CD8-positive, alpha-beta memory T cell (primary cell): Measurements from ENCODE around the gene ATXN1. TPM values are rescaled to one million over a fixed set of nuclear protein-coding genes. Genes with fewer than 3 reads are reported as not detected.

Experiments used
- CTCF ChIA-PET: fragments of 350-600 bp; sonication (Branson Sonifier 250); formaldehyde crosslinking; loops from one replicate; lab custom pipeline; 2021; ENCODE audit warnings: antibody characterized with exemption; lab: Charles Lee
- POLR2A ChIA-PET: fragments of 350-600 bp; sonication (Branson Sonifier 250); formaldehyde crosslinking; loops from one replicate; lab custom pipeline; 2021; ENCODE audit warnings: antibody characterized with exemption; lab: Charles Lee
- DNase-seq, 5 donors: peaks; one replicate each; pipeline versions ENCODE4 v3.0.0 to v3.0.0-alpha.2; 2020 to 2022; ENCODE audit warnings: mixed read lengths in 1 of 5
- H3K27ac ChIP-seq: one replicate; pipeline ENCODE4 v1.7.0; 2013; ENCODE audit warnings: low read depth, mild to moderate bottlenecking, low read length, moderate library complexity
- H3K27me3 ChIP-seq: 2 replicates; pipeline ENCODE4 v1.7.0; 2013; ENCODE audit warnings: low read length, mild to moderate bottlenecking; ENCODE audit not compliant: insufficient read depth, poor library complexity, severe bottlenecking
- H3K36me3 ChIP-seq: 2 replicates; pipeline ENCODE4 v1.7.0; 2013; ENCODE audit warnings: mild to moderate bottlenecking, low read length, moderate library complexity; ENCODE audit not compliant: insufficient read depth
- H3K4me1 ChIP-seq: 2 replicates; pipeline ENCODE4 v1.7.0; 2013; ENCODE audit warnings: mild to moderate bottlenecking, low read length, moderate library complexity; ENCODE audit not compliant: insufficient read depth
- H3K4me3 ChIP-seq: 2 replicates; pipeline ENCODE4 v1.7.0; 2013; ENCODE audit warnings: mild to moderate bottlenecking, low read length
- H3K9me3 ChIP-seq: 2 replicates; pipeline ENCODE4 v1.7.0; 2013; ENCODE audit warnings: mild to moderate bottlenecking, low read length
- H3K27ac Mint-ChIP-seq, 8 donors: one replicate each; pipeline ENCODE4 v1.8.0; 2020 to 2021; ENCODE audit warnings: mixed read lengths in 8 of 8, mild to moderate bottlenecking in 6 of 8, inconsistent platforms in 3 of 8, moderate library complexity in 3 of 8
- H3K27me3 Mint-ChIP-seq, 2 donors: one replicate each; pipeline ENCODE4 v1.8.0; 2020 to 2021; ENCODE audit warnings: mixed read lengths in 2 of 2, mild to moderate bottlenecking in 1 of 2, moderate library complexity in 1 of 2
- H3K36me3 Mint-ChIP-seq, 3 donors: one replicate each; pipeline ENCODE4 v1.8.0; 2020 to 2021; ENCODE audit warnings: mixed read lengths in 3 of 3, inconsistent platforms in 1 of 3, mild to moderate bottlenecking in 1 of 3
- H3K4me1 Mint-ChIP-seq, 3 donors: one replicate each; pipeline ENCODE4 v1.8.0; 2020 to 2021; ENCODE audit warnings: mixed read lengths in 3 of 3, inconsistent platforms in 1 of 3, mild to moderate bottlenecking in 1 of 3
- H3K4me3 Mint-ChIP-seq, 7 donors: one replicate each; pipeline ENCODE4 v1.8.0; 2020 to 2021; ENCODE audit warnings: mixed read lengths in 7 of 7, mild to moderate bottlenecking in 6 of 7, moderate library complexity in 4 of 7, inconsistent platforms in 2 of 7
- H3K9me3 Mint-ChIP-seq, 5 donors: one replicate each; pipeline ENCODE4 v1.8.0; 2020 to 2022; ENCODE audit warnings: mixed read lengths in 5 of 5, mild to moderate bottlenecking in 3 of 5, moderate library complexity in 2 of 5, inconsistent platforms in 1 of 5
- polyA plus RNA-seq: library from polyadenylated mRNA; unstranded; fragments of 300-500 nt; fragmentation: Illumina TruSeq; gene quantifications from one replicate; pipeline ENCODE4 v1.2.3, GENCODE V29; 2021
- total RNA-seq, 2 experiments: library from RNA; stranded (reverse); gene quantifications; one replicate each; pipeline ENCODE4 v1.2.3, GENCODE V29; 2021

Gene ATXN1
- total and polyA plus RNA-seq, 3 experiments from 2014 or later, result 20.0 to 114 (median 111) TPM

GRCh38 chr6:16359563-16359962, 401.7 kb downstream of the ATXN1 start:
- Mint-ChIP-seq H3K9me3 (no peaks in the 10 kb centered on the region), H3K4me1 (peaks cover 10 to 28% (median 14%) of the 10 kb centered on the region in 3 donors), H3K36me3 (peaks cover 0 to 37% (median 7%) of the 10 kb centered on the region in 3 donors), H3K27me3 (peaks cover 0 to 2% of the 10 kb centered on the region in 2 donors), H3K4me3 (peak overlapping the region in 1 of 7 donors; percentile 51), H3K27ac (no peak overlapping the region)
- Histone ChIP-seq H3K27me3 (no peaks in the 10 kb centered on the region), H3K4me3 (no peak overlapping the region), H3K27ac (no peak overlapping the region), H3K4me1 (no peaks in the 10 kb centered on the region), H3K9me3 (no peaks in the 10 kb centered on the region), H3K36me3 (no peaks in the 10 kb centered on the region)
- no peak for DNase-seq
- POLR2A ChIA-PET, result no interaction called here
- CTCF ChIA-PET, result no interaction called here

GRCh38 chr6:16358531-16359138, 402.6 kb downstream of the ATXN1 start:
- no peaks in the 10 kb centered on the region for H3K27me3 ChIP-seq
- H3K27me3 Mint-ChIP-seq, result peaks cover 0 to 2% of the 10 kb centered on the region in 2 donors
- no peak overlapping the region for H3K4me3 Mint-ChIP-seq
- H3K4me3 ChIP-seq, result no peak overlapping the region
- no peaks in the 10 kb centered on the region for H3K4me1 ChIP-seq
- no peak for DNase-seq
- peaks cover 10 to 28% (median 14%) of the 10 kb centered on the region in 3 donors for H3K4me1 Mint-ChIP-seq
- ChIA-PET POLR2A (no interaction called here), CTCF (no interaction called here)
- no peaks in the 10 kb centered on the region for H3K9me3 ChIP-seq
- H3K27ac Mint-ChIP-seq, result no peak overlapping the region
- H3K36me3 Mint-ChIP-seq, result peaks cover 0 to 36% (median 7%) of the 10 kb centered on the region in 3 donors
- H3K9me3 Mint-ChIP-seq, result no peaks in the 10 kb centered on the region
- H3K36me3 ChIP-seq, result no peaks in the 10 kb centered on the region
- H3K27ac ChIP-seq, result no peak overlapping the region

GRCh38 chr6:16355699-16356446, 405.4 kb downstream of the ATXN1 start:
- POLR2A ChIA-PET, result no interaction called here
- H3K4me3 ChIP-seq, result no peak overlapping the region
- no peaks in the 10 kb centered on the region for H3K9me3 Mint-ChIP-seq
- no peaks in the 10 kb centered on the region for H3K36me3 ChIP-seq
- no peak for DNase-seq
- H3K36me3 Mint-ChIP-seq, result peaks cover 0 to 12% (median 2%) of the 10 kb centered on the region in 3 donors
- no peak overlapping the region for H3K4me3 Mint-ChIP-seq
- H3K27me3 ChIP-seq, result no peaks in the 10 kb centered on the region
- H3K9me3 ChIP-seq, result no peaks in the 10 kb centered on the region
- CTCF ChIA-PET, result no interaction called here
- H3K4me1 ChIP-seq, result no peaks in the 10 kb centered on the region
- H3K27me3 Mint-ChIP-seq, result no peaks in the 10 kb centered on the region
- peaks cover 10 to 23% (median 14%) of the 10 kb centered on the region in 3 donors for H3K4me1 Mint-ChIP-seq
- peak overlapping the region in 2 of 8 donors; percentile 34 to 38 for H3K27ac Mint-ChIP-seq
- H3K27ac ChIP-seq, result no peak overlapping the region

GRCh38 chr6:16355238-16355637, 406.0 kb downstream of the ATXN1 start:
- no peak overlapping the region for H3K4me3 ChIP-seq
- POLR2A ChIA-PET, result no interaction called here
- no peak overlapping the region for H3K27ac ChIP-seq
- Mint-ChIP-seq H3K4me3 (no peak overlapping the region), H3K27ac (no peak overlapping the region), H3K4me1 (peaks cover 10 to 20% (median 18%) of the 10 kb centered on the region in 3 donors), H3K9me3 (no peaks in the 10 kb centered on the region), H3K36me3 (peaks cover 0 to 10% (median 4%) of the 10 kb centered on the region in 3 donors), H3K27me3 (no peaks in the 10 kb centered on the region)
- no peak for DNase-seq
- H3K9me3 ChIP-seq, result no peaks in the 10 kb centered on the region
- no peaks in the 10 kb centered on the region for H3K36me3 ChIP-seq
- CTCF ChIA-PET, result no interaction called here
- no peaks in the 10 kb centered on the region for H3K4me1 ChIP-seq
- H3K27me3 ChIP-seq, result no peaks in the 10 kb centered on the region

- ChIA-PET POLR2A (no interaction called here), CTCF (no interaction called here)
- Histone ChIP-seq H3K4me3 (no peak overlapping the region), H3K9me3 (no peaks in the 10 kb centered on the region), H3K36me3 (no peaks in the 10 kb centered on the region), H3K27me3 (no peaks in the 10 kb centered on the region), H3K4me1 (no peaks in the 10 kb centered on the region), H3K27ac (no peak overlapping the region)
- Mint-ChIP-seq H3K4me1 (peaks cover 10 to 23% (median 20%) of the 10 kb centered on the region in 3 donors), H3K4me3 (no peak overlapping the region), H3K27me3 (no peaks in the 10 kb centered on the region), H3K9me3 (no peaks in the 10 kb centered on the region), H3K27ac (no peak overlapping the region), H3K36me3 (peaks cover 0 to 10% (median 4%) of the 10 kb centered on the region in 3 donors)
- DNase-seq, result no peak
These were observed 406.6 kb downstream of the ATXN1 start for GRCh38 chr6:16354692-16355091.

- Mint-ChIP-seq H3K27ac (peak overlapping the region in 1 of 8 donors; percentile 6), H3K27me3 (no peaks in the 10 kb centered on the region), H3K4me3 (no peak overlapping the region), H3K9me3 (no peaks in the 10 kb centered on the region), H3K36me3 (peaks cover 0 to 15% (median 4%) of the 10 kb centered on the region in 3 donors), H3K4me1 (peaks cover 11 to 23% (median 21%) of the 10 kb centered on the region in 3 donors)
- CTCF ChIA-PET, result no interaction called here
- H3K27ac ChIP-seq, result no peak overlapping the region
- no peak for DNase-seq
- H3K4me1 ChIP-seq, result no peaks in the 10 kb centered on the region
- POLR2A ChIA-PET, result no interaction called here
- H3K36me3 ChIP-seq, result no peaks in the 10 kb centered on the region
- H3K4me3 ChIP-seq, result no peak overlapping the region
- no peaks in the 10 kb centered on the region for H3K9me3 ChIP-seq
- H3K27me3 ChIP-seq, result no peaks in the 10 kb centered on the region
These were observed 408.3 kb downstream of the ATXN1 start for GRCh38 chr6:16352821-16353438.

- Mint-ChIP-seq H3K27ac (peak overlapping the region in 2 of 8 donors; percentile 41 to 43), H3K4me3 (no peak overlapping the region), H3K27me3 (no peaks in the 10 kb centered on the region), H3K36me3 (peaks cover 0 to 15% (median 4%) of the 10 kb centered on the region in 3 donors), H3K4me1 (peaks cover 6 to 17% (median 16%) of the 10 kb centered on the region in 3 donors), H3K9me3 (no peaks in the 10 kb centered on the region)
- ChIA-PET CTCF (no interaction called here), POLR2A (no interaction called here)
- H3K9me3 ChIP-seq, result no peaks in the 10 kb centered on the region
- H3K4me1 ChIP-seq, result no peaks in the 10 kb centered on the region
- DNase-seq, result no peak
- no peaks in the 10 kb centered on the region for H3K27me3 ChIP-seq
- H3K4me3 ChIP-seq, result no peak overlapping the region
- no peaks in the 10 kb centered on the region for H3K36me3 ChIP-seq
- no peak overlapping the region for H3K27ac ChIP-seq
These were observed 409.0 kb downstream of the ATXN1 start for GRCh38 chr6:16352258-16352635.

- Mint-ChIP-seq H3K9me3 (no peaks in the 10 kb centered on the region), H3K4me1 (peaks cover 3 to 21% (median 17%) of the 10 kb centered on the region in 3 donors), H3K4me3 (no peak overlapping the region), H3K27me3 (no peaks in the 10 kb centered on the region), H3K27ac (peak overlapping the region in 3 of 8 donors; percentile 5 to 40 (median 21)), H3K36me3 (peaks cover 0 to 18% (median 8%) of the 10 kb centered on the region in 3 donors)
- no peaks in the 10 kb centered on the region for H3K27me3 ChIP-seq
- POLR2A ChIA-PET, result no interaction called here
- no peaks in the 10 kb centered on the region for H3K4me1 ChIP-seq
- H3K27ac ChIP-seq, result no peak overlapping the region
- no peaks in the 10 kb centered on the region for H3K36me3 ChIP-seq
- no peak for DNase-seq
- H3K9me3 ChIP-seq, result no peaks in the 10 kb centered on the region
- CTCF ChIA-PET, result no interaction called here
- H3K4me3 ChIP-seq, result no peak overlapping the region
These were observed 411.7 kb downstream of the ATXN1 start for GRCh38 chr6:16349544-16349943.
